ENCODE measurements around the gene TMCC1.

TMCC1 gene

DNA sequence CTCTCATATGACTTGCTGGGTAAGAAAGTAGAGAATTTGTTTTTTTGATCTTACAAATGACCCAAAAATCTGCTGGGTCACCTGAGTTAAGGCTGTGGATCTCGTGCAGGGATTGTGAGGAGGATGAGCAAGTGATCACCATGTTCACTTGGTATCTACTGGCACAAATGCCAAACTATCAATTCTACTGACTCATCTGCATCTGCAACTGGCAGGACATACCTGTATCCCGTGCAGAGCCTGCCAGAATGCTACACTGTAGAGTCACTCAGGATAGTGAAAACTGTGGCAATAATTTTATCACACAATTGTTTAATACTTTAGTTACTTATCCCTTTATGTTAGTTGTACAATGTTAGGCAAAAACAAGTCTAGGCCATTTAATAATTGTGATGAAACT lies 157.4 kb downstream of the TMCC1 start:
- Histone ChIP-seq H3K4me2 (ENCODE audit: low read length, poor library complexity, severe bottlenecking) (no peak overlapping the region), H3K27me3 (ENCODE audit: control insufficient read depth in 1 of 2, insufficient read depth in 1 of 2, low read length in 2 of 2) (no peaks in the 10 kb centered on the region), H3K9me3 (ENCODE audit: control insufficient read depth, low read length) (no peaks in the 10 kb centered on the region), H3K79me1 (replicated peaks; ENCODE audit: low read length, poor library complexity, severe bottlenecking) (peaks cover 16% of the 10 kb centered on the region), H2AK5ac (ENCODE audit: low read length, severe bottlenecking) (no peak overlapping the region), H2BK120ac (ENCODE audit: low read depth, low read length) (no peak overlapping the region), H2BK12ac (ENCODE audit: low read length in 2 of 2) (no peak overlapping the region), H3K23ac (ENCODE audit: low read length in 2 of 2) (no peak overlapping the region), H3K14ac (ENCODE audit: low read length in 2 of 2) (no peak overlapping the region), H3K4ac (ENCODE audit: low read depth in 1 of 2, low read length in 2 of 2) (no peak overlapping the region), H3K4me3 (ENCODE audit: insufficient read depth in 1 of 2, low read depth in 1 of 2, low read length in 2 of 2) (no peak overlapping the region), H2BK15ac (ENCODE audit: low read depth, poor library complexity, severe bottlenecking) (no peak overlapping the region), H2BK5ac (ENCODE audit: low read depth, low read length, poor library complexity, severe bottlenecking) (no peak overlapping the region), H3K27ac (ENCODE audit: low read length, poor library complexity, severe bottlenecking) (no peak overlapping the region), H3K4me1 (ENCODE audit: control insufficient read depth, insufficient read depth, low read depth, low read length) (no peaks in the 10 kb centered on the region), H3K9ac (ENCODE audit: low read length) (no peak overlapping the region), H3K36me3 (ENCODE audit: control insufficient read depth in 1 of 2, insufficient read depth in 2 of 2, low read depth in 1 of 2, low read length in 2 of 2) (no peaks in the 10 kb centered on the region), H4K91ac (ENCODE audit: low read length) (no peak overlapping the region), H2AFZ (ENCODE audit: low read depth, low read length) (no peak overlapping the region), H3K18ac (ENCODE audit: low read depth in 1 of 2, low read length in 2 of 2) (no peak overlapping the region), H4K8ac (ENCODE audit: low read length) (no peak overlapping the region)
- no peak for DNase-seq
- 88% methylated on average over 1 of the region's 2 CpGs for WGBS

GRCh38 chr3:129735638-129736037 lies 157.9 kb downstream of the TMCC1 start:
- H4K91ac ChIP-seq (ENCODE audit: low read length) = no peak overlapping the region
- no peak overlapping the region for H3K4ac ChIP-seq (ENCODE audit: low read depth in 1 of 2, low read length in 2 of 2)
- H3K27me3 ChIP-seq (ENCODE audit: control insufficient read depth in 1 of 2, insufficient read depth in 1 of 2, low read length in 2 of 2) = no peaks in the 10 kb centered on the region
- no peak overlapping the region for H3K4me3 ChIP-seq (ENCODE audit: insufficient read depth in 1 of 2, low read depth in 1 of 2, low read length in 2 of 2)
- no peak overlapping the region for H3K4me2 ChIP-seq (ENCODE audit: low read length, poor library complexity, severe bottlenecking)
- no peak overlapping the region for H3K27ac ChIP-seq (ENCODE audit: low read length, poor library complexity, severe bottlenecking)
- no peak for DNase-seq
- H3K18ac ChIP-seq (ENCODE audit: low read depth in 1 of 2, low read length in 2 of 2) = no peak overlapping the region
- H3K9ac ChIP-seq (ENCODE audit: low read length) = no peak overlapping the region
- H2BK5ac ChIP-seq (ENCODE audit: low read depth, low read length, poor library complexity, severe bottlenecking) = no peak overlapping the region
- H3K79me1 ChIP-seq (replicated peaks; ENCODE audit: low read length, poor library complexity, severe bottlenecking) = peaks cover 16% of the 10 kb centered on the region
- no peak overlapping the region for H3K23ac ChIP-seq (ENCODE audit: low read length in 2 of 2)
- H2AK5ac ChIP-seq (ENCODE audit: low read length, severe bottlenecking) = no peak overlapping the region
- H2BK15ac ChIP-seq (ENCODE audit: low read depth, poor library complexity, severe bottlenecking) = no peak overlapping the region
- H3K36me3 ChIP-seq (ENCODE audit: control insufficient read depth in 1 of 2, insufficient read depth in 2 of 2, low read depth in 1 of 2, low read length in 2 of 2) = no peaks in the 10 kb centered on the region
- H3K4me1 ChIP-seq (ENCODE audit: control insufficient read depth, insufficient read depth, low read depth, low read length) = no peaks in the 10 kb centered on the region
- no peaks in the 10 kb centered on the region for H3K9me3 ChIP-seq (ENCODE audit: control insufficient read depth, low read length)
- H3K14ac ChIP-seq (ENCODE audit: low read length in 2 of 2) = no peak overlapping the region
- no peak overlapping the region for H2AFZ ChIP-seq (ENCODE audit: low read depth, low read length)
- no peak overlapping the region for H2BK12ac ChIP-seq (ENCODE audit: low read length in 2 of 2)
- WGBS = 100% methylated on average over 4 of the region's 4 CpGs
- no peak overlapping the region for H2BK120ac ChIP-seq (ENCODE audit: low read depth, low read length)
- no peak overlapping the region for H4K8ac ChIP-seq (ENCODE audit: low read length)

DNA sequence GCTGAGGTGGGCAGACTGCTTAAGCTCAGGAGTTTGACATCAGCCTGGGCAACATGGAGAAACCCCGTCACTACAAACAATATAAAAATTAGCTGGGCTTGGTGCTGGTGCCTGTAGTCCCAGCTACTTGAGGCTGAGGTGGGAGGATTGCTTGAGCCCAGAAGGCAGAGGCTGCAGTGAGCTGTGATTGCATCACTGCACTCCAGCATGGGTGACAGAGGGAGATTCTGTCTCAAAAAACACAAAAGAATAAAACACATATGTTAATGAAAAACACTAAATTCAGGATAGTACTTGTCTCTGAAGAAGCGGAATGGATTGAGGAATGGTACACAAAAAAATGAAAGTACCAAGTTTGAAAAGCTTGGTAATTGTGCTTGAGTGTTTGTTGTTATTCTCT lies 159.1 kb downstream of the TMCC1 start:
- Histone ChIP-seq H4K91ac (ENCODE audit: low read length) (no peak overlapping the region), H2BK120ac (ENCODE audit: low read depth, low read length) (no peak overlapping the region)

DNA sequence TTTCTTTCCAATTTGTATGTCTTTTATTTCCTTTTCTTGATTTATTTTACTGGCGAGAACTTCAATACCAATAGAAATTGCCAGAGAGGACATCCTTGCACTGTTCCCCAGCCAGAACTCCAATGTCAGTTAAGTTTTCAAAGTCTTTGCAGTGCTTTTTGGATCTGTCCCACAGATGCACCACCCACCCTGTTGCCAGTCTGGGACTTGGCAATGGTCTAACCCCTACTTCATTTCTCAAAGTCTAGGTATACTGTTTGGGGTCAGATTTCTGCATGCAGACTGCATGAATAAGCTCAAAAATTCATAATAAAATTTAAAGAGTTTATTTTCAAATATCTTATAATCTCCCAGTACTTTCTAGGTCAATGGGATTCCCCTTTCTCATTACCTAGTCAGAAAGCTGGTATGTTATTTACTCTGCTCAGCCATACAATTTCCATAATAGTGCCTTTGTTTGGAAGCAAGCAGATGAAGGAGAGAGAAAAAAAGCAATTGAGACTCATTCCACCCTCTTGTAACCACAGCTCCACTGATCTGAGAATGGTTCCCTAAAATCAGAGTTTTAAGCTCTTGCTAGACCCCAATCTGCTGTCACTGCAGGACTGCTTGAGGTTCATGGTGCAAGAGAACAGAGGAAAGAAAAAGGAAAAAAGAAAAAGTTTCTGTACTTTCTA lies 161.2 kb downstream of the TMCC1 start:
- Histone ChIP-seq H2BK5ac (ENCODE audit: low read depth, low read length, poor library complexity, severe bottlenecking) (no peak overlapping the region), H2AFZ (ENCODE audit: low read depth, low read length) (no peak overlapping the region), H3K36me3 (ENCODE audit: control insufficient read depth in 1 of 2, insufficient read depth in 2 of 2, low read depth in 1 of 2, low read length in 2 of 2) (no peaks in the 10 kb centered on the region), H3K18ac (ENCODE audit: low read depth in 1 of 2, low read length in 2 of 2) (no peak overlapping the region), H3K79me1 (replicated peaks; ENCODE audit: low read length, poor library complexity, severe bottlenecking) (peaks cover 15% of the 10 kb centered on the region), H3K4me1 (ENCODE audit: control insufficient read depth, insufficient read depth, low read depth, low read length) (no peaks in the 10 kb centered on the region), H3K27ac (ENCODE audit: low read length, poor library complexity, severe bottlenecking) (no peak overlapping the region), H3K27me3 (ENCODE audit: control insufficient read depth in 1 of 2, insufficient read depth in 1 of 2, low read length in 2 of 2) (no peaks in the 10 kb centered on the region), H2BK120ac (ENCODE audit: low read depth, low read length) (no peak overlapping the region), H2BK15ac (ENCODE audit: low read depth, poor library complexity, severe bottlenecking) (no peak overlapping the region), H3K4me2 (ENCODE audit: low read length, poor library complexity, severe bottlenecking) (no peak overlapping the region), H3K14ac (ENCODE audit: low read length in 2 of 2) (no peak overlapping the region), H2AK5ac (ENCODE audit: low read length, severe bottlenecking) (no peak overlapping the region), H3K9me3 (ENCODE audit: control insufficient read depth, low read length) (no peaks in the 10 kb centered on the region), H4K8ac (ENCODE audit: low read length) (no peak overlapping the region), H3K23ac (ENCODE audit: low read length in 2 of 2) (no peak overlapping the region), H3K9ac (ENCODE audit: low read length) (no peak overlapping the region), H3K4ac (ENCODE audit: low read depth in 1 of 2, low read length in 2 of 2) (no peak overlapping the region), H3K4me3 (ENCODE audit: insufficient read depth in 1 of 2, low read depth in 1 of 2, low read length in 2 of 2) (no peak overlapping the region), H4K91ac (ENCODE audit: low read length) (no peak overlapping the region), H2BK12ac (ENCODE audit: low read length in 2 of 2) (no peak overlapping the region)
- DNase-seq = no peak
- WGBS = 100% methylated on average over 1 of the region's 1 CpG

More for the DNA sequence above, 159.1 kb downstream of the TMCC1 start:
- no peak overlapping the region for H2AK5ac ChIP-seq (ENCODE audit: low read length, severe bottlenecking)
- H3K27ac ChIP-seq (ENCODE audit: low read length, poor library complexity, severe bottlenecking) = no peak overlapping the region
- H3K9ac ChIP-seq (ENCODE audit: low read length) = no peak overlapping the region
- no peak overlapping the region for H2BK15ac ChIP-seq (ENCODE audit: low read depth, poor library complexity, severe bottlenecking)
- H3K79me1 ChIP-seq (replicated peaks; ENCODE audit: low read length, poor library complexity, severe bottlenecking) = peaks cover 13% of the 10 kb centered on the region
- H3K23ac ChIP-seq (ENCODE audit: low read length in 2 of 2) = no peak overlapping the region
- no peaks in the 10 kb centered on the region for H3K9me3 ChIP-seq (ENCODE audit: control insufficient read depth, low read length)
- no peak overlapping the region for H2BK5ac ChIP-seq (ENCODE audit: low read depth, low read length, poor library complexity, severe bottlenecking)
- no peak for DNase-seq
- 100% methylated on average over 1 of the region's 2 CpGs for WGBS
- H3K4me1 ChIP-seq (ENCODE audit: control insufficient read depth, insufficient read depth, low read depth, low read length) = no peaks in the 10 kb centered on the region
- no peak overlapping the region for H3K4me3 ChIP-seq (ENCODE audit: insufficient read depth in 1 of 2, low read depth in 1 of 2, low read length in 2 of 2)
- no peak overlapping the region for H2AFZ ChIP-seq (ENCODE audit: low read depth, low read length)
- H3K14ac ChIP-seq (ENCODE audit: low read length in 2 of 2) = no peak overlapping the region
- no peak overlapping the region for H3K4ac ChIP-seq (ENCODE audit: low read depth in 1 of 2, low read length in 2 of 2)
- H3K4me2 ChIP-seq (ENCODE audit: low read length, poor library complexity, severe bottlenecking) = no peak overlapping the region
- H3K18ac ChIP-seq (ENCODE audit: low read depth in 1 of 2, low read length in 2 of 2) = no peak overlapping the region
- H2BK12ac ChIP-seq (ENCODE audit: low read length in 2 of 2) = no peak overlapping the region
- H3K27me3 ChIP-seq (ENCODE audit: control insufficient read depth in 1 of 2, insufficient read depth in 1 of 2, low read length in 2 of 2) = no peaks in the 10 kb centered on the region
- H3K36me3 ChIP-seq (ENCODE audit: control insufficient read depth in 1 of 2, insufficient read depth in 2 of 2, low read depth in 1 of 2, low read length in 2 of 2) = no peaks in the 10 kb centered on the region
- no peak overlapping the region for H4K8ac ChIP-seq (ENCODE audit: low read length)
